GM19395 (cell line): ENCODE data around the gene MCC.

Experiments used
- ATAC-seq: cut with Tn5 transposase; IDR thresholded peaks from one replicate; pipeline ENCODE4 v1.9.1; 2021; ENCODE audit warnings: mild to moderate bottlenecking, moderate library complexity; ENCODE audit not compliant: unreplicated experiment

The MCC gene

GRCh38 chr5:113230711-113231652 is 257.3 kb downstream of the MCC start:
- no peak for ATAC-seq

- ATAC-seq = no peak
These were observed 260.5 kb downstream of the MCC start for GRCh38 chr5:113227798-113228197.

- no peak for ATAC-seq
These were observed 262.0 kb downstream of the MCC start for GRCh38 chr5:113226116-113226736.

- no peak for ATAC-seq
These were observed 263.0 kb downstream of the MCC start for GRCh38 chr5:113225259-113225658.

GRCh38 chr5:113224605-113225065 is 263.6 kb downstream of the MCC start:
- ATAC-seq = no peak

GRCh38 chr5:113223831-113224604 is 264.2 kb downstream of the MCC start:
- ATAC-seq = no peak

GRCh38 chr5:113223315-113223714 is 264.9 kb downstream of the MCC start:
- no peak for ATAC-seq

GRCh38 chr5:113221294-113222176 is 266.7 kb downstream of the MCC start:
- no peak for ATAC-seq

GRCh38 chr5:113219695-113220094 is 268.6 kb downstream of the MCC start:
- no peak for ATAC-seq

GRCh38 chr5:113218906-113219517 is 269.2 kb downstream of the MCC start:
- no peak for ATAC-seq

- no peak for ATAC-seq
These were observed 270.1 kb downstream of the MCC start for GRCh38 chr5:113218200-113218599.

- no peak for ATAC-seq
These were observed 270.6 kb downstream of the MCC start for GRCh38 chr5:113217619-113218184.

- no peak for ATAC-seq
These were observed 271.7 kb downstream of the MCC start for GRCh38 chr5:113216545-113216944.

- ATAC-seq = no peak
These were observed 272.7 kb downstream of the MCC start for GRCh38 chr5:113215401-113216060.

- ATAC-seq = no peak
These were observed 273.5 kb downstream of the MCC start for GRCh38 chr5:113214606-113215323.

- ATAC-seq = no peak
These were observed 274.5 kb downstream of the MCC start for GRCh38 chr5:113213551-113214425.

GRCh38 chr5:113212244-113212920 is 275.9 kb downstream of the MCC start:
- ATAC-seq = no peak
